GM19395 (cell line): ENCODE results near the gene ACMSD.
A peak's percentile ranks its signal among the peaks of the same experiment; 100 is the strongest.
"Not testable (repeated sequence)": the region's sequence is repeated elsewhere in the genome, so short reads cannot be mapped to it uniquely, and the experiment has no call there.

Experiments
- ATAC-seq: cut with Tn5 transposase; IDR thresholded peaks from one replicate; pipeline ENCODE4 v1.9.1; 2021; ENCODE audit warnings: mild to moderate bottlenecking, moderate library complexity; ENCODE audit not compliant: unreplicated experiment

ACMSD gene

GRCh38 chr2:134903701-134904100 is 65.3 kb downstream of the ACMSD start:
- not testable (repeated sequence) for ATAC-seq

GRCh38 chr2:134905168-134905567 is 66.8 kb downstream of the ACMSD start:
- no peak for ATAC-seq

- ATAC-seq: no peak
Measured at GRCh38 chr2:134906726-134907125, 68.3 kb downstream of the ACMSD start.

GRCh38 chr2:134907441-134908116 is 69.2 kb downstream of the ACMSD start:
- ATAC-seq: not testable (repeated sequence)

GRCh38 chr2:134910763-134911399 is 72.5 kb downstream of the ACMSD start:
- no peak for ATAC-seq

GRCh38 chr2:134911400-134911785 is 73.0 kb downstream of the ACMSD start:
- ATAC-seq: no peak

- ATAC-seq: no peak
Measured at GRCh38 chr2:134912361-134912760, 73.9 kb downstream of the ACMSD start.

- peak; percentile 1 for ATAC-seq
Measured at GRCh38 chr2:134917360-134917865, 79.0 kb downstream of the ACMSD start.

- ATAC-seq: peak; percentile 79
Measured at GRCh38 chr2:134917888-134918525, 79.6 kb downstream of the ACMSD start.

GRCh38 chr2:134918526-134919340 is 80.3 kb downstream of the ACMSD start, which contains the start of gene CCNT2:
Gene CCNT2, plus strand, starts transcription at chr2:134918822. Its CDS starts 33 bp downstream, at chr2:134918855.
- peak; percentile 85 for ATAC-seq

- ATAC-seq: no peak
Measured at GRCh38 chr2:134919341-134920210, 81.2 kb downstream of the ACMSD start.

- ATAC-seq: no peak
Measured at GRCh38 chr2:134924912-134925311, 86.5 kb downstream of the ACMSD start.

- no peak for ATAC-seq
Measured at GRCh38 chr2:134926231-134926931, 88.0 kb downstream of the ACMSD start.

- no peak for ATAC-seq
Measured at GRCh38 chr2:134927195-134927594, 88.8 kb downstream of the ACMSD start.

- ATAC-seq: no peak
Measured at GRCh38 chr2:134932864-134933526, 94.6 kb downstream of the ACMSD start.

GRCh38 chr2:134933732-134934131 is 95.3 kb downstream of the ACMSD start:
- ATAC-seq: no peak

GRCh38 chr2:134934150-134934549 is 95.7 kb downstream of the ACMSD start:
- no peak for ATAC-seq

- ATAC-seq: no peak
Measured at GRCh38 chr2:134934641-134935040, 96.2 kb downstream of the ACMSD start.

- no peak for ATAC-seq
Measured at GRCh38 chr2:134936691-134937090, 98.3 kb downstream of the ACMSD start.
